Measurements from ENCODE around the gene SDF4.

SDF4 gene

GRCh38 chr1:1171161-1171545, 60.6 kb downstream of the SDF4 start:
- Histone ChIP-seq H3K4me1 (ENCODE audit: control insufficient read depth, low read length) (peaks cover 47% of the 10 kb centered on the region), H3F3A (ENCODE audit: control insufficient read depth, insufficient read depth) (no peaks in the 10 kb centered on the region), H3K27ac (ENCODE audit: low read depth, low read length) (no peak overlapping the region), H4K20me1 (ENCODE audit: control insufficient read depth, insufficient read depth, low read depth, low read length) (no peaks in the 10 kb centered on the region), H3K79me2 (ENCODE audit: control insufficient read depth, low read length) (no peaks in the 10 kb centered on the region), H3K27me3 (ENCODE audit: control insufficient read depth, low read length) (peaks cover 54% of the 10 kb centered on the region), H3K9me2 (replicated peaks; ENCODE audit: control insufficient read depth, low read length) (no peaks in the 10 kb centered on the region), H3K36me3 (ENCODE audit: control insufficient read depth, low read length) (no peaks in the 10 kb centered on the region), H3K4me3 (ENCODE audit: low read length) (no peak overlapping the region), H3K9me3 (ENCODE audit: control insufficient read depth, insufficient read depth, low read length) (peaks cover 7% of the 10 kb centered on the region; the same call in 1 of the 2 replicates), H3K4me2 (ENCODE audit: low read length) (peak overlapping the region; percentile 51)
- no peak for TF ChIP-seq EZH2phosphoT487 (IDR thresholded peaks at IDR 0.05; ENCODE audit: borderline replicate concordance, low read length)
- TF ChIP-seq, protein P1, sequence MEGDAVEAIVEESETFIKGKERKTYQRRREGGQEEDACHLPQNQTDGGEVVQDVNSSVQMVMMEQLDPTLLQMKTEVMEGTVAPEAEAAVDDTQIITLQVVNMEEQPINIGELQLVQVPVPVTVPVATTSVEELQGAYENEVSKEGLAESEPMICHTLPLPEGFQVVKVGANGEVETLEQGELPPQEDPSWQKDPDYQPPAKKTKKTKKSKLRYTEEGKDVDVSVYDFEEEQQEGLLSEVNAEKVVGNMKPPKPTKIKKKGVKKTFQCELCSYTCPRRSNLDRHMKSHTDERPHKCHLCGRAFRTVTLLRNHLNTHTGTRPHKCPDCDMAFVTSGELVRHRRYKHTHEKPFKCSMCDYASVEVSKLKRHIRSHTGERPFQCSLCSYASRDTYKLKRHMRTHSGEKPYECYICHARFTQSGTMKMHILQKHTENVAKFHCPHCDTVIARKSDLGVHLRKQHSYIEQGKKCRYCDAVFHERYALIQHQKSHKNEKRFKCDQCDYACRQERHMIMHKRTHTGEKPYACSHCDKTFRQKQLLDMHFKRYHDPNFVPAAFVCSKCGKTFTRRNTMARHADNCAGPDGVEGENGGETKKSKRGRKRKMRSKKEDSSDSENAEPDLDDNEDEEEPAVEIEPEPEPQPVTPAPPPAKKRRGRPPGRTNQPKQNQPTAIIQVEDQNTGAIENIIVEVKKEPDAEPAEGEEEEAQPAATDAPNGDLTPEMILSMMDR (IDR thresholded peaks at IDR 0.05; ENCODE audit: low read depth, low read length, poor library complexity, severe bottlenecking): no peak

- TF ChIP-seq, protein P1 (IDR thresholded peaks at IDR 0.05; ENCODE audit: low read depth, low read length, poor library complexity, severe bottlenecking): no peak
- no peak for TF ChIP-seq EZH2phosphoT487 (IDR thresholded peaks at IDR 0.05; ENCODE audit: borderline replicate concordance, low read length)
- no peaks in the 10 kb centered on the region for H3K79me2 ChIP-seq (ENCODE audit: control insufficient read depth, low read length)
- H3K4me1 ChIP-seq (ENCODE audit: control insufficient read depth, low read length): peaks cover 44% of the 10 kb centered on the region
- no peaks in the 10 kb centered on the region for H3K9me2 ChIP-seq (replicated peaks; ENCODE audit: control insufficient read depth, low read length)
- no peaks in the 10 kb centered on the region for H4K20me1 ChIP-seq (ENCODE audit: control insufficient read depth, insufficient read depth, low read depth, low read length)
- H3K4me3 ChIP-seq (ENCODE audit: low read length): peak overlapping the region; percentile 8; the same call in 1 of the 2 replicates
- peaks cover 52% of the 10 kb centered on the region for H3K27me3 ChIP-seq (ENCODE audit: control insufficient read depth, low read length)
- H3K27ac ChIP-seq (ENCODE audit: low read depth, low read length): no peak overlapping the region
- H3F3A ChIP-seq (ENCODE audit: control insufficient read depth, insufficient read depth): no peaks in the 10 kb centered on the region
- peaks cover 2% of the 10 kb centered on the region; the same call in 1 of the 2 replicates for H3K9me3 ChIP-seq (ENCODE audit: control insufficient read depth, insufficient read depth, low read length)
- H3K4me2 ChIP-seq (ENCODE audit: low read length): peak overlapping the region; percentile 42
- H3K36me3 ChIP-seq (ENCODE audit: control insufficient read depth, low read length): no peaks in the 10 kb centered on the region
These were observed 61.3 kb downstream of the SDF4 start for GRCh38 chr1:1170215-1171091.

DNA sequence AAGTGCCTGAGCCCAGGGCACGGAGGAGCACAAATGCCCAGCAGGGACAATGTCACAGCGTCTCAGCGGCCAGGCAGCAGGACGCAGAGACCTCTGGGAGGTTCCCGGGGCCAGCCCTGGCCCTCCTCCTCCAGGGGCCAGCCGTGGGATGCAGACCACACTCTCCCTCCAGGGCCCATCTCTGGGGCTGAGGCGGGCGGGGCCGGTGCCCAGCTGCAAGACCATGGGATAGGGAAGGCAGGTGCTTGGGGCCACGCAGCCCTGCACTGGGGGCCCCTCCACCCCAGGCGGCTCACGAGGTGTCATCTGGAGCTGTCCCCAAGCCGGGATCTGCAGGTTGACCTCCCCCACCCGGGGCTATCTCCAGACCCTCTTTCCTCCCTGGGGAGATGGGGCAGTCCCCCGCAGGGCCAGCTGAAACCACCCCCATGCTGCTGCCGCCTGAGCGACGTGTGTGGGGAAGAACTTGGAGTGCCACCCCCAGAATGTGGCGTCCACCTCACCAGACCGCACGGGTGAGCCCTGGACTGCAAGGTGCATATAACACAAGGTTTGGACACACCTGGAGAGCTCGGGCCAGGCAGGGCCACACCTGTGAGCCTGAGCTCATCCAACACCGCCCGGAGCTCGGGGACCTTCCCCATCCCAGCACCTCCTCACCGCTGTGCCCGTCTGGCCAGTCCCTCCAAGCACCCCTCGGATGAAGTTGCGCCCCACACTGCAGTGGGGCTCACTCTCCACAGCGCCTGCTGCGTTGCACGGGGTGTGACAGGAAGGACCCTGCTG, 62.2 kb downstream of the SDF4 start:
- Histone ChIP-seq H4K20me1 (ENCODE audit: control insufficient read depth, insufficient read depth, low read depth, low read length) (no peaks in the 10 kb centered on the region), H3K27ac (ENCODE audit: low read depth, low read length) (no peak overlapping the region), H3K4me1 (ENCODE audit: control insufficient read depth, low read length) (peaks cover 37% of the 10 kb centered on the region), H3K9me2 (replicated peaks; ENCODE audit: control insufficient read depth, low read length) (no peaks in the 10 kb centered on the region), H3K79me2 (ENCODE audit: control insufficient read depth, low read length) (no peaks in the 10 kb centered on the region), H3K36me3 (ENCODE audit: control insufficient read depth, low read length) (no peaks in the 10 kb centered on the region), H3K9me3 (ENCODE audit: control insufficient read depth, insufficient read depth, low read length) (no peaks in the 10 kb centered on the region), H3K4me2 (ENCODE audit: low read length) (peak overlapping the region; percentile 42), H3F3A (ENCODE audit: control insufficient read depth, insufficient read depth) (no peaks in the 10 kb centered on the region), H3K27me3 (ENCODE audit: control insufficient read depth, low read length) (peaks cover 50% of the 10 kb centered on the region), H3K4me3 (ENCODE audit: low read length) (peak overlapping the region; percentile 8; the same call in 1 of the 2 replicates)
- TF ChIP-seq, protein P1 (IDR thresholded peaks at IDR 0.05; ENCODE audit: low read depth, low read length, poor library complexity, severe bottlenecking): no peak
- no peak; the same call in 1 of the 2 replicates for TF ChIP-seq EZH2phosphoT487 (IDR thresholded peaks at IDR 0.05; ENCODE audit: borderline replicate concordance, low read length)
